ENCODE data around the gene PTPN11.

DNA sequence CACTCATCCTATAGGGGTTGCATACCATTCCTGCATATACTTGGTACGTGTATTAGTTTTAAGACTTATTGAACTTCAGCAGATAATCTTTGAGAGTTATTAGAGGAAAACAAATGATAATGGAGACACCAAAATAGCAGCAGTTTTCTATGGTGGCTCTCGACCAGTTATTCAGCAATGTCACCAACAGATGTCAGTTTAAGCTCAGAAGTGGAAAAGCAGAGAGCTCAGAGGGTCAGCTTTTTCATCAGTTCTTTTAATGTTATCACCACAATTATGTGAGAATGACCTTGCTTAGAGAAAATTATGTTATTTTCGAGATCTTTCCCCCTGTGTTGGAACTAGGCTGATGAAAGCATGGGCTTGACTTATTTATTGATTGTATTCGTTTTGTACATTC, 32.0 kb downstream of the PTPN11 start:
- TF ChIP-seq POLR2AphosphoS5 (IDR thresholded peaks at IDR 0.05; ENCODE audit: low read depth, low read length) (no peak), SUZ12 (IDR thresholded peaks at IDR 0.05; ENCODE audit: low read length) (no peak), GABPA (IDR thresholded peaks at IDR 0.05; ENCODE audit: borderline replicate concordance, insufficient read depth, low read length) (no peak), POLR2A (IDR thresholded peaks at IDR 0.05; ENCODE audit: control extremely low read depth in 1 of 2, low read depth in 2 of 2, low read length in 2 of 2) (no peak), TEAD4 (IDR thresholded peaks at IDR 0.05; ENCODE audit: low read depth, low read length) (no peak), EZH2 (IDR thresholded peaks at IDR 0.05; ENCODE audit: low read depth, low read length, severe bottlenecking) (no peak), EP300 (IDR thresholded peaks at IDR 0.05; ENCODE audit: borderline replicate concordance in 1 of 2, low read depth in 2 of 2, low read length in 2 of 2) (no peak)
- TF ChIP-seq, protein P1, sequence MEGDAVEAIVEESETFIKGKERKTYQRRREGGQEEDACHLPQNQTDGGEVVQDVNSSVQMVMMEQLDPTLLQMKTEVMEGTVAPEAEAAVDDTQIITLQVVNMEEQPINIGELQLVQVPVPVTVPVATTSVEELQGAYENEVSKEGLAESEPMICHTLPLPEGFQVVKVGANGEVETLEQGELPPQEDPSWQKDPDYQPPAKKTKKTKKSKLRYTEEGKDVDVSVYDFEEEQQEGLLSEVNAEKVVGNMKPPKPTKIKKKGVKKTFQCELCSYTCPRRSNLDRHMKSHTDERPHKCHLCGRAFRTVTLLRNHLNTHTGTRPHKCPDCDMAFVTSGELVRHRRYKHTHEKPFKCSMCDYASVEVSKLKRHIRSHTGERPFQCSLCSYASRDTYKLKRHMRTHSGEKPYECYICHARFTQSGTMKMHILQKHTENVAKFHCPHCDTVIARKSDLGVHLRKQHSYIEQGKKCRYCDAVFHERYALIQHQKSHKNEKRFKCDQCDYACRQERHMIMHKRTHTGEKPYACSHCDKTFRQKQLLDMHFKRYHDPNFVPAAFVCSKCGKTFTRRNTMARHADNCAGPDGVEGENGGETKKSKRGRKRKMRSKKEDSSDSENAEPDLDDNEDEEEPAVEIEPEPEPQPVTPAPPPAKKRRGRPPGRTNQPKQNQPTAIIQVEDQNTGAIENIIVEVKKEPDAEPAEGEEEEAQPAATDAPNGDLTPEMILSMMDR (IDR thresholded peaks at IDR 0.05; ENCODE audit: control extremely low read depth in 1 of 3, insufficient read depth in 1 of 3, low read depth in 1 of 3, low read length in 3 of 3): no peak
- TF ChIP-seq, protein P2, sequence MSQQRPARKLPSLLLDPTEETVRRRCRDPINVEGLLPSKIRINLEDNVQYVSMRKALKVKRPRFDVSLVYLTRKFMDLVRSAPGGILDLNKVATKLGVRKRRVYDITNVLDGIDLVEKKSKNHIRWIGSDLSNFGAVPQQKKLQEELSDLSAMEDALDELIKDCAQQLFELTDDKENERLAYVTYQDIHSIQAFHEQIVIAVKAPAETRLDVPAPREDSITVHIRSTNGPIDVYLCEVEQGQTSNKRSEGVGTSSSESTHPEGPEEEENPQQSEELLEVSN (IDR thresholded peaks at IDR 0.05): no peak
